ENCODE measurements around the gene RHPN2. TPM values are rescaled to one million over a fixed set of nuclear protein-coding genes. Genes with fewer than 3 reads are reported as not detected.
"Not testable (repeated sequence)": the region's sequence is repeated elsewhere in the genome, so short reads cannot be mapped to it uniquely, and the experiment has no call there.

RHPN2 gene
- total RNA-seq, 1 donor from 2014 or later = 2.1 TPM

DNA sequence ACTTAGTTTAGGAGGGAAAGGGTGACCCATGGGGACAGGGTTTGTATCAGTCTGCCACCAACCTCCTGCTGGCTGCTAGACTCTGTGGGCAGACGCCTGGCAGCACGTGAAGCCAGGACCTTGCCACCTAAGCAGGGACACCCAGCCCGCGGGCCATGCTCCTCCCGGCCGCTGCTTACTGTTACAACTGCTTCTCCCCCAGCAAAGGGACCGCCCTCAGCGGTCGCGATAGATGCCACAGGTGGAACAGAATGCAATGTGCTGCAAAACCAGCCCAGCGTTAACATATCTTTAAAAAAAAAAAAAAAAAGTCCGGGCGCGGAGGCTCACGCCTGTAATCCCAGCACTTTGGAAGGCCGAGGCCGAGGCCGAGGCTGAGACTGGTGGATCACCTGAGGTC, 1.9 kb upstream of the RHPN2 start:
- DNase-seq (ENCODE audit: low spot score) = no peak

DNA sequence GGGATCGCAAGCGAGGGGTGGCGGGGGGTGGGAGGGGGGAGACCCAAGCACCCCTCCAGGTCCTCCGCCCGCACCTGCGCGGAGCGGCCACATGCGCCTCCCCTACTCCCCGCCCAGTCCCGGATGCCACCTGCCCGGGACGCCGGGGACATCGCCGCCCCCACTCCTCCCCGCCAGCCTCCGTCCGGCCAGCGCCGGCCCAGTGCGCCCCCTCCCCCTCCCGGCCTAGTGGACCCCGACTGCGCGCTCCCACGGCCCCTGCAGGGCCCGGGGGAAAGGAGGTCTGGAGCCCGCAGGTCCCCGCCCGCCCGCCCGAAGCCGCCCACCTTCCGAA, 263 bp downstream of the RHPN2 start:
- no peak for DNase-seq (ENCODE audit: low spot score)

DNA sequence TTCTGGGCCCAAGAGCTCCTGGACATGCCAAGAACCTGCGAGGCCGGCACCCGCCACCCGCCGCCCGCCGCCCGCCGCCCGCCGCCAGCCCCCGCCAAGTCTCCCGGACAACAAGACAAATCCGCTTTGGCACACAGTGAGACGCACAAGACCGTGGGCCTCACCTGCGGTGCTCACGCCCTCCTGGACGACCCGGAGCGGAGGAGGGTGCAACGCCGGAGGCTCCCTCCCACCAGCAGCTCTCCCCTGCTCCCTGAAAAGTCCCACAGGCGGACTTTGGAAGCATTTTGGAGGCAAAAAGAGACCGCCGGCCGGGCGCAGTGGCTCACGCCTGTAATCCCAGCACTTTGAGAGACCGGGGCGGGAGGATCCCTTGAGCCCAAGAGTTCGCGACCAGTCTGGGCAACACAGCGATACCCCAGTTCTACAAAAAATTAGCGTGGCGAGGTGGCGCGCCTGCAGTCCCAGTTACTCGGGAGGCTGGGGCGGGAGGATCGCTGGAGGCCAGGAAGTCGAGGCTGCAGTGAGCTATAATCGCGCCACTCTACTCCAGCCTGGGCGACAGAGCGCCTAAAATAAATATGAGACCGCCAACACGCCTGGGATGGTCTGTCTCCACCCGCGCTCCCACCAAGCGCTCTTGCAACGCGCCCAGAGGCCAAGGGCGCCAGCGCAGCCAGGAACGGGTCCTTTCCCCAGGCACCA, 783 bp downstream of the RHPN2 start:
- DNase-seq (ENCODE audit: low spot score) = no peak

DNA sequence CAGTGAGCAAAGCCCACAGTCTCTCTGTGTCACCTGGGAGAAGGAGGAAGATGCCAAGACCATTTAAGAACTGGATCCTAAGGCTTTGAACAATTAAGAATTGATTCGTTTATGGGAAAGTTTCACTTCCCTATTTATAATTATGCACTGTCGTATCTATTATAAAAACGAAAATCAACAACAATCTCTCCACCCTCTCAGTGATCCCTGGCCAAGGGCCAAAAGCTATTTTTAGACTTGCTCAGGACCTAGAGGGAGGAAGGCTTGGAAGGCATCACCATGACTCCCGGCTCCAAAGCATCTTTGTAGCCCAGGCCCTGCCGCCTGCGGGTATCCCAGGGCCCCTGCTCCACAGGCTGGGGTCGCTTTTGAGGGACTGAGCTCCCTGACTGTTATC, 1.3 kb downstream of the RHPN2 start:
- DNase-seq (ENCODE audit: low spot score) = no peak

DNA sequence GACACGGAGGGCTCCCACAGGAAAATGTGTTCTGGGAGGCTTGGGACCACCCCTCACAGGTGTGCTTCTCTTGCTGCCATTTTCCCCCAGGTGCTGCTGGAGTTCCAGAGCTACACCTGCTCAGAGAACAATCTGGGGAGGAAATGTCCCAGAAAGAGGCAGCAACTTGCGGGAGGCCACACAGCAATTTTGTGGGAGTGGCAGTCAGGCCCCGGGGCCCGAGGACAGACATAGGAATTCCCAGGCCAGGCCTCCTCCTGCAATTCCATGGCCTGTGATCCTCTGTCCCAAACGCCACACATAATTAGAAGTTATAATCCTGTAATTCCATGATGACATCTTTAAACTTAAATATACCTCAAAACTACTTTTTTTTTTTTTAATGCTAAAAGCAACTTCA, 1.8 kb downstream of the RHPN2 start:
- DNase-seq (ENCODE audit: low spot score) = no peak

DNA sequence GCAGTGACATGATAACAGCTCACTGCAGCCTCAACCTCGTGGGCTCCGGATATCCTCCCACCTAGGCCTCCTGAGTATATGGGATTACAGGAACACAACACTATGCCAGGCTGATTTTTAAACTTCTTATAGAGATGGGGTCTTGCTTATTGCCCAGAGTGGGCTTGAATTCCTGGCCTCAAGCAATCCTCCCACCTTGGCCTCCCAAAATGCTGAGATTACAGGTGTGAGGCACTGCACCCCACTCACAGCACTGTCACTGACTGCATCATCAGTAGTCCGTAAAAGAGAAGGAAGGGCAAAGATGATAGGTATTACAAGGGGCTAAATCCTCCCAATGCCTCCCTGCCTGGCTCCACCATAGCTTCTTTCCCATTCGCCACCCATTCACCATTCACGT, 4.1 kb downstream of the RHPN2 start:
- DNase-seq (ENCODE audit: low spot score) = no peak

DNA sequence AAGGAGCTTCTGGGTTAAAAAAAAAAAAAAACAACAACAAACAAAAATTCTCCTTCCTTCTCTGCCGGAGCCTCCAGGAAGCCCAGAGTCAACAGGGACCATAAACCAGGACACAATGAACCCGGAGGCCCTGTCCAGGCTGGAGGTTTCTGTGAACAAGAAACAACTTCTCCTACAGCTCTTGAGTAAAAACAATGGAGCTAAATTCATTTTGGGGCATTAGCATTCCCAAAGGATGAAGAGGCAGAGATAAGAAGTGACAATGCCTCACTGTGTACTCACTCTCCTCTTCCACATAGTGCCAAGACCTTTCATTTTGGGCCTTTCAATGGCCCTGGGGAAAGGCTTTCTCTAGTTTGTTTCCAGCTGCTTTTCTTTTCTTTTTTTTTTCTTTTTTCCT, 9.0 kb downstream of the RHPN2 start:
- DNase-seq (ENCODE audit: low spot score) = no peak

DNA sequence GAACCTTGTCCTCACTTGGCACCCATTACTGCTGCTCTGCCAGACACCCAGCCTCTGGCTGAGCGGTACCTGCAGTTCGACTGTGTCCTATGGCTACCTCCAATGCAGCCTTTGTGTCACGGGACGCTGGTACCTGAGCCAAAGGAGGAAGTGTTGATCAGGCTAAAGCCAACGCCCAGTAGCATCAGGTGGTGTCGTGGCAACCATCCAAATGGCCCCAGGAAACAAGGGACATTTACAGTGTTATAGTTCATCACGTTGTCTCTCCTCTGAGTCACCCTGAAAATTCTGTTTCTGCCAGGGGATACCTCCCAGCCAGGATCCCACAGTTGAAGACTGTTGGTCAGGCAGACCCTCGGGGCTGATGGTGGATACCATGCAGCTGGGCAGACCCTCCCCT, 10.1 kb downstream of the RHPN2 start:
- DNase-seq (ENCODE audit: low spot score) = no peak

DNA sequence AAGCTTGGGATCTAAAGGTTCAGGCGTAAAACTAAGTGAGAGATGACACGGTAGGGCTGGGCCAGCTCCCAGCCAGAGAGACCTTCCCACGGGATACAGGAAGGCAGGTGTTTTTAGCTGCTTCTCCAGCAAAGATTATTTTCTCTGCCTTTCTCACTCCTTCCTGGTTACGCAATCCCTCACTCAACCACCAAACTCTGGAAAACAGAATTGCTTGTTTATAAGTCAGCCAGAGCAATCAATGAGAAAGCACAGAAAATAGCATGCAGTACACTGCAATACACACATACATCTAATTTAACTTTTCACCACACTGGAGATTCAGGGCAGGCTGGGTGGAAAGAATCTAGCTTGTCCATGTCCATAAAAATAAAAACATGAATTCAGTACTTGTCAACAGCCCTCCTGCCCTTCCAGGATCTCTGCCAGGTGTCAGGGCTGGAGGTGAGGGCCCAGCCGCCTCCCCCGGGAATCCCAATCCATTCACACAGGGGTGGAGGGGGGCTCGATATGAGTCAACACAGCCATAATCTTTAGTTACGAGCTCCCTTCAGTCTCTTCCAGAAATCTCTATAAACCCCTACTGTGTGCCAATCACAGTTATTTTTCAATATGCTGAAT, 12.2 kb downstream of the RHPN2 start:
- DNase-seq (ENCODE audit: low spot score) = no peak

DNA sequence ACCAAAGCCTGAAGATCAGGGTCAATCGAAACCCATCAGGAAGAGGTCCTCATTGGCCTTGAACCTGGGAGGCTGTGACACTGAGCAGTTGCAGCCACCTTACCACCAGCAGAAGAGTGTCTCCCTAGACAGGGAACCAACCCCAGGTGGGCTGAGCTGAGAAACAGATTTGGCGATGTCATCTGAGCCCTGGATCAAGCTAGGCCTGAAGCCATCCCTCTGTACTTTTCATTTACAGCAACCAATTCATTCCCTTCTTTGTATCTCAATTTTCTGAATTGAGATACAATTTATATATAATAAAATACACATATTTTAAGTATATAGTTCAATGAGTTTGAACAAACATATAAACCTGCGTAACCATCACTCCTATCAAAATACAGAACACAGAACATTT, 14.6 kb downstream of the RHPN2 start:
- no peak for DNase-seq (ENCODE audit: low spot score)

DNA sequence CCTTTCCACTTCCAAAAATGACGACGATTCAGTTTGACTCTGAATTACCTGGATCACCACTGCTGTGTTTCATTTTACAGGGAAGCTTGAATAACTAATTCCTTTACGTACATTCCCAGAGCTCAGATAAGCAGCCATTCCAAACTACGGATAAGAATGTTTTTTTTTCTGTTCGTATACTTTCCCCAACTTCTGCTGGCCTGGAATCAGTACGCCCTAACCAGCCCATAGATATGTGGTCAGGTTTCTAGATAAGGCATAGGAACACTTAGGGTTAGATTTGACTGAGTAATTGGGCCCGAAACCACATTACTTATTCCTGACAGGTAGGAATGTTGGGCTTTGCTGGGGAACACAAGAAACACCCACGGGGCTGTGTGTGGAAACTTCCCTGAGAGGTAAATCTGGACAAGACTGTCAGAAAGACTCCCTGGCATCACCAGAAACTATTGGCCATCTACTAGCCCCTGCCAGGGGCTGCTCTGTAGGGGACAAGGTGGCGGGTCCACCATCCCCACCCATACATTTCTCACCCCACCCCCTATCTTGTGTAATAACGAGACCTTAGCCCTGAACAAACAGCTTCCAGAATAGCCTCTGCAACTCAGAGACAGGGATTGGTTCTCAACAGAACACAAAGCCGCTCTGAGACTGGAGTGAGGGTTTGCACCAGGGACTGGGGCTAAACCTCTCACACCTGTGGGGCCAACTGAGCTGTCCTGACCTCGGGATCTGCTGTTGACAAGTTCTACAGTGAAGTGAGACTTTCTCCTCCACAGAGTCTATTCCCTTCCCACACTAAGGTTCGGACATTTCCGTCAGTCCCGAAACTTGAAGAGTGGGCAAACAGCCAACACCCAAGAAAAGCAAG, 15.6 kb downstream of the RHPN2 start:
- DNase-seq (ENCODE audit: low spot score) = no peak

DNA sequence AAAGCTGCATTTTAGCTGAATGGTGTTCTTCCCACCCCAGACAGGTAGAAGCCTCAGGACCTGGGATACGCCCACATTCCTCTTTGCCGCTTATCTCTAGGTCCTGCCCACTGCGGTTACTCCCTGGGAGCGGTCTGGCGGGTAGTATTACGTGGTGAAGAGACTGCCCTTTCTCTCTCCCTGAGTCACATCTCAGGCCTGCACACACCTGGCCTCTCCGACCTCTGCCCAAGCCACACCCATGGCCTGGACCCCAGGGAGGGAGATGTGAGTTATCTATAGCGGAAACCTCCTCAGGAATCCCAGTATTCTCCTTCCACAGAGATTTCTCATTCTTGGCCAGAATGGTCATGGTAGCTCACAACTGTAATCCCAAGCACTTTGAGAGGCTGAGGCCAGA, 17.3 kb downstream of the RHPN2 start:
- no peak for DNase-seq (ENCODE audit: low spot score)

DNA sequence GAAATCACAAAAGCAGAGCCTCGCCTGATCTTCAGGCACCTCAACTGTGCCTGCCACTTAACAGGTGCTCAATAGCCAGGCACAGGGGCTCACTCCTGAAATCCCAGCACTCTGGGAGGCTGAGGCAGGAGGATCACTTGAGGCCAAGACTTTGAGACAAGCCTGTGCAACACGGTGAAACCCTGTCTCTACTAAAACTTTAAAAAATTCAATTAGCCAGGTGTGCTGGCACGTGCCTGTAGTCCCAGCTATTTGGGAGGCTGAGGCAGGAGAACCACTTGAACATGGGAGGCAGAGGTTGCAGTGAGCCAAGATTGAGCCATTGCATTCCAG, 22.9 kb downstream of the RHPN2 start:
- DNase-seq (ENCODE audit: low spot score) = not testable (repeated sequence)

DNA sequence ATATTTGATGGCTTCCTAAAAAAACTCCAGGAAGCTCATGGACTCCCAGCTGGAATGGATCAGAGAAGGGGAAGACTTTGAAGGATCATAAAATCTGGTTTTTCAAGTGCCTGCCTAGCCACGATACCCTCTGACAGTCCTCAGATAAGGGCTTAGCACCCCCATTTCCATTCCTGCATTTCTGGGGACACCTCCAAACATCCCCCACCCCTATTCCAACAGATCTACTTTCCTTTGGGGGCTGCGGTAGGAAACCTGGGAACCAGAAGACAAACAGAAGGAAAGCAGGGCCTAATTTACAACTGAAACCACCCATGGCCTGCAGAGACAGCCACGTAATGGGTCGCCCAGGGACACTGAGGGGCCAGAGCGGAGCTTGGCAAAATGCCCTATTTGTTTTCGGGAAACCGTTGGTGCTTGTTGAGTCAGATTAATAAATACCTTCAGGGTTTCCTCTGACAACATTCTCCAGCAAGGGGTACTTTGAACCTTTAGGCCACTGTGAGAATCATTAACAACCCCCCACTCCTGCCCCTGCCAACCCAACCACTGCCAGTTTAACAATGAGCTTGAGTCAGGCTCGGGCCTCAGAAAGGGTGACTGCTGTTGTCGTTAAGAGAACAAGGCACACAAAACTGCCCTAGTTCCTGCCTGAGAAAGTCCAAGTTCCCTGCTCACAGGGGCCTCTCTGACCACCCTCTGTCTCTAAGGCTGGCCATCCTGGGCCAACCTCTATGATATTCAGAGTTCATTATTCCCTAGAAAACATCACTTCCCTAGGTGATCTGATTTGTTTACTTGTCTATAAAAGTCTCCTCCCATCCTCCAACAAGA, 23.5 kb downstream of the RHPN2 start:
- DNase-seq (ENCODE audit: low spot score) = no peak

DNA sequence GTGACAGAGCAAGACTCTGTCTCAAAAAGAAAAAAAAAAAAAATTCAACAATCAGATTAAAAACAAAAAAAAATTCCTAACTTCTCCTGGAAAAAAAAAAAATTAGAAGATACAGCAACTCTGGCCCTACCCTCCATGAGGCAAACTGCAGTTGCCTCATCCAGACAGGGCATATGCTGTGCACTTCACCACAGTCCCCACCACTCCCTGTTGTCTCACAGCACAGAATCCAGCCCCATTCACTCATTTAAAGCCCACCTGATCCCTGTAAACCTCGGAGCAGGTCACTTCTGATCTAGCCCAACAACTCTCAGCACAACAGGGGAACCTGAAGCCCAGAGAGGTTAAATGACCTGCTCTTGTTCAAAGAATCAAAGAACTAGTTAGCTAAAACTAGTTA, 24.9 kb downstream of the RHPN2 start:
- no peak for DNase-seq (ENCODE audit: low spot score)

DNA sequence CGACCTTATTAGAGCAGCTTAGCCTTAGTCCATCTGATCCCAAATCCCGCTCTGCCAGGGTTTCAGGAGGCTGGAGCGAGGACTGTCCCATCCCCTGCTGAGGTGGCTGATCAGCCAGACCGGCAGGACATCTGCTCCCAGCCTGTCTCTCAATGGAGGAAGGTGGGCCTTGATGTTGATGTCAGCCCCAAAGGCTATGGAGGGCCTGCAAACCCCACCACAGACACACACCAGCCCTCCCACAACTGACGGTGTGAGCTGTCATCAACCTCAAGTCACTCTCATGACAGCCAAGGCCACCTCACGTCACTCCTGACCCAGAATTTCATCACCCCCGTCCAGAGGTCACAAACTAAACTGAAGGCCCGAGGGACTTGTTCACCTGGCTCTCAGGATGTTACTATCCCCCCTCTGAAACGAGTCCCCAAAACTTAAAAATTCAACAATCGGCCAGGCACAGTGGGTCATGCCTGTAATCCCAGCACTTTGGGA, 25.5 kb downstream of the RHPN2 start:
- DNase-seq (ENCODE audit: low spot score) = no peak

DNA sequence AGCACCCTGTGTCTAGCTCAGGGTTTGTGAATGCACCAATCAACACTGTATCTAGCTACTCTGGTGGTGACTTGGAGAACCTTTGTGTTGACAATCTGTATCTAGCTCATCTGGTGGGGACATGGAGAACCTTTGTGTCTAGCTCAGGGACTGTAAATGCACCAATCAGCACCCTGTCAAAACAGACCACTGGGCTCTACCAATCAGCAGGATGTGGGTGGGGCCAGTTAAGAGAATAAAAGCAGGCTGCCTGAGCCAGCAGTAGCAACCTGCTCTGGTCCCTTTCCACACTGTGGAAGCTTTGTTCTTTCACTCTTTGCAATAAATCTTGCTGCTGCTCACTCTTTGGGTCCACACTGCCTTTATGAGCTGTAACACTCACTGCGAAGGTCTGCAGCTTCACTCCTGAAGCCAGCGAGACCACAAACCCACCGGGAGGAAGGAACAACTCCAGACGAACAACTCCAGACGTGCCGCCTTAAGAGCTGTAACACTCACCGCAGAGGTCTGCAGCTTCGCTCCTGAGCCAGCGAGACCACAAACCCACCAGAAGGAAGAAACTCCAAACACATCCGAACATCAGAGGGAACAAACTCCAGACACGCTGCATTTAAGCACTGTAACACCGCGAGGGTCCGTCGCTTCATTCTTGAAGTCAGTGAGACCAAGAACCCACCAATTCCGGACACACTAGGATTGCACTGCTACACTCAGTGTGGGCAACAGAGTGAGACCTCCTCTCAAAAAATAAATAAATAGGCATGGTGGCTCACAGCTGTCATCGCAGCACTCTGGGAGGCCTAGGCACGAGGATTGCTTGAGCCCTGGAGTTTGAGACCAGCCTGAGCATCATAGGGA, 27.3 kb downstream of the RHPN2 start:
- DNase-seq (ENCODE audit: low spot score) = not testable (repeated sequence)

DNA sequence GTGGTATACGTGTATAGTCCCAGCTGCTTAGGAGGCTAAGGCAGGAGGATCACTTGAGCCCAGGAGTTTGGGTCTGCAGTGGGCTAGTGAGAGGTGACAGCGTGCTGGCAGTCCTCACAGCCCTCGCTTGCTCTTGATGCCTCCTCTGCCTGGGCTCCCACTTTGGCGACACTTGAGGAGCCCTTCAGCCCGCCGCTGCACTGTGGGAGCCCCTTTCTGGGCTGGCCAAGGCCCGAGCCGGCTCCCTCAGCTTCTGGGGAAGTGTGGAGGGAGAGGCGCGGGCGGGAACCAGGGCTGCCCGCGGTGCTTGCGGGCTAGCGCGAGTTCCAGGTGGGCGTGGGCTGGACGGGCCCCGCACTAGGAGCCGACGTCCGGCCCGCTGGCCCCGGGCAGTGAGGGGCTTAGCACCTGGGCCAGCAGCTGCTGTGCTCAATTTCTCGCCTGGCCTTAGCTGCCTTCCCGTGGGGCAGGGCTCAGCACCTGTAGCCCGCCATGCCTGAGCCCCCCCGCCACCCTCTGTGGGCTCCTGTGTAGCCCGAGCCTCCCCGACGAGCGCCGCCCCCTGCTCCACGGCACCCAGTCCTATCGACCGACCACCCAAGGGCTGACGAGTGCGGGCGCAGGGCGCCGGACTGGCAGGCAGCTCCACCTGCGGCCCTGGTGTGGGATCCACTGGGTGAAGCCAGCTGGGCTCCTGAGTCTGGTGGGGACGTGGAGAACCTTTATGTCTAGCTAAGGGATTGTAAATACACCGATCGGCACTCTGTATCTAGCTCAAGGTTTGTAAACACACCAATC, 28.1 kb downstream of the RHPN2 start:
- DNase-seq (ENCODE audit: low spot score) = not testable (repeated sequence)

DNA sequence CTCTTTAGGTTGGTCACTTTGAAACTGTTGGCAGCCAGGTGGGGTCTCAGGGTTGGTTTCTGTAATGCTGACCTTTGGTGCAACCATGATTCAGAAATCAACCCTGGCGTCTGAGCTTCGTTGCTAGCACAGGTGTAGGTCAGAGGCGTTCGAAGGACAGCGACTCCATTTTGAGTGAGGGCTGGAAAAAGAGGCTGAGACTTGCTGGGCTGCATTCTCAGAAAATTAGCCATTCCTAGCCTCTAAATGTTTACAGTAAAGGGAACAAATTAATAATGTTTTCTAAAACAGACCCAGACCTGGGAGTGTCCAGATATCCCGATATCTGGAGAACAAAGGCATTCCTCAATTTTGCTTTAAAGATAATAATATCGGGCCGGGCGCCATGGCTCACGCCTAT, 29.2 kb downstream of the RHPN2 start:
- DNase-seq (ENCODE audit: low spot score) = no peak
